ENCODE data around the gene MAGOHB.

DNA sequence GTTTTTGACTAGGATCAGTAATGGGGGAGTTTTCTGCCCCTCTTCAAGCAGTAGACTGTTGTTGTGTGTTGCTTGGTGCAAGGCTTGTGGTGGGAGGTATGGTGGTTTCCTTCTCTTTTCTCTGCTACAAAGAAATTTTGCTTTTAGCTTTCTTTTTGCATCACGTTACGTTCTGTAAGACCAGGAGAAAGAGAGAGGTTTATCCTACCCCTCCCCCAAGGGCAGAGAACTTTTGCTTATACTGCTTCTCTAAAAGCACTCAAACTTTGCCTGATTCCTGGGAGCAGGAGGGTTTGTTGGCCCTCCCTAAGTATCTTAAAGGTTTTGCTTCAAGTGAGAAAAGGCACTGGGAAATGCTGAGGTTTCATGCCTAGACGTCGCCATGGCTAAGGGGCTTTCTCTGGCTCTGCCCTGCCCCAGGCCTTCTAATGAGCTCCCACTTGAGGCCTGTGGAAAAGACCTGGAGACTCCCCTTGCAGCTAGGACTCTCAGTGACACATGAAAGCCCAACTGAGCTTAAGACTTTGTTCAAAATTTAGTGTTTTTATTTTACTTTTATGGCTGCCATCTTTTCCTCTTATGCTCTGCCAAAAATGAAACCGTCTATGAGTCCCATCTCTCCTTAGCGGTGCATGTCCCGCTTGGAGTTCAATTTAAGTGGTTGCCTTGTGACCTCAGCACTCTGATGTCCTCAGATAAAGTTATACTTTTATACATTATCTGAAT is 58.5 kb downstream of the MAGOHB start:
- TF ChIP-seq POLR2A (IDR thresholded peaks at IDR 0.05): no peak
- TF ChIP-seq POLR2AphosphoS5 (IDR thresholded peaks at IDR 0.05): no peak
- TF ChIP-seq, protein P1, sequence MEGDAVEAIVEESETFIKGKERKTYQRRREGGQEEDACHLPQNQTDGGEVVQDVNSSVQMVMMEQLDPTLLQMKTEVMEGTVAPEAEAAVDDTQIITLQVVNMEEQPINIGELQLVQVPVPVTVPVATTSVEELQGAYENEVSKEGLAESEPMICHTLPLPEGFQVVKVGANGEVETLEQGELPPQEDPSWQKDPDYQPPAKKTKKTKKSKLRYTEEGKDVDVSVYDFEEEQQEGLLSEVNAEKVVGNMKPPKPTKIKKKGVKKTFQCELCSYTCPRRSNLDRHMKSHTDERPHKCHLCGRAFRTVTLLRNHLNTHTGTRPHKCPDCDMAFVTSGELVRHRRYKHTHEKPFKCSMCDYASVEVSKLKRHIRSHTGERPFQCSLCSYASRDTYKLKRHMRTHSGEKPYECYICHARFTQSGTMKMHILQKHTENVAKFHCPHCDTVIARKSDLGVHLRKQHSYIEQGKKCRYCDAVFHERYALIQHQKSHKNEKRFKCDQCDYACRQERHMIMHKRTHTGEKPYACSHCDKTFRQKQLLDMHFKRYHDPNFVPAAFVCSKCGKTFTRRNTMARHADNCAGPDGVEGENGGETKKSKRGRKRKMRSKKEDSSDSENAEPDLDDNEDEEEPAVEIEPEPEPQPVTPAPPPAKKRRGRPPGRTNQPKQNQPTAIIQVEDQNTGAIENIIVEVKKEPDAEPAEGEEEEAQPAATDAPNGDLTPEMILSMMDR (IDR thresholded peaks at IDR 0.05): no peak
